Hematopoietic multipotent progenitor cell treated with erythropoietin and hydrocortisone succinate and interleukin-3 and kit ligand, for 4 days (in vitro differentiated cells): ENCODE data around the gene POU6F2.

Experiments used
- DNase-seq: peaks from one replicate; pipeline ENCODE4 v3.0.0-alpha.2; 2015

POU6F2 gene

GRCh38 chr7:39464350-39465054, 486.8 kb downstream of the POU6F2 start:
- no peak for DNase-seq

GRCh38 chr7:39465055-39465929, 487.6 kb downstream of the POU6F2 start:
- peak; percentile 90 for DNase-seq

GRCh38 chr7:39468261-39468660, 490.6 kb downstream of the POU6F2 start:
- peak; percentile 59 for DNase-seq

- no peak for DNase-seq
These were observed 491.2 kb downstream of the POU6F2 start for GRCh38 chr7:39468808-39469374.

- DNase-seq: no peak
These were observed 503.2 kb downstream of the POU6F2 start for GRCh38 chr7:39480901-39481300.

DNA sequence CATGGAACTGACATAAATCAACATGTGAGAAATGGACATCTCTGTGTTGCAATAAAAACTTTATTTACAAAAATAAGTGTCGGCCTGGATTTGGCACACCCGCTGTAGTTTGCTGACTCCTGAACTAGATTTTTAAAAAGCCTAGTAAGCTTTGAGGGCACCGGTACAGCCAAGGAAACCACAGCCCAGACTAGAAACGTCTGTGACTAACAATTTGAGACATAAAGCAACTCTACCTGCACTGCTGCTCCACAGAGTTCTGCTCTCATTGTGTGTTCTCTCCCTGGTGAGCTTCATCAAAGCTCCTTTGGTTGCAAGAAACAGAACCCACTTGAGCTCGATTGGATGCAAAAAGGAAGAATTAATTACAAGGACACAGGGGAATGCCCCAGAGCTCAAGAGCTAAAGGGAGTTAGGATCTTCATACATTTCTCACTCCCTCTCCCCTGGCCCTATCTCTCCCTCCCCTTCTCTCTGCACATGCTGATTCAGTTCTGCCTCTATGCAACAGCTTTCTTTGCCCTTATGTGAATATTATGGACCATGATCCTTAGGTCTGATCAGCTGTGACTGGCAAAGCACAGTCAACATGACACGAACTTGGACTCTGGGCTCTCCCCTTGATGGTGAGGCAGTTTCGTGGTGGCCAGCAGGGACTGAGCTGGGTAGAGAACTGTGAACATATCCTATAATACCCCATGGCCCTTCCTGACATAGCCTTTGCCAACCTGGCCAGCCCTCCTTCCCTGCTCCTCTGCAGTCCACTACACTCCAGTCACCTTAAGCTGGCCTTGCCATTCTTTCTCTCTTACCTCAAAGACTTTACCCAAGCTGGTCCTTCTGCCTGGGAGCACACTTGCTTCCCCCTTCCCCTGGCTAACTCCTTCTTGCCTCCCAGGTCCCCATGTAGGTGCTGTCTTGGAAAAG, 511.0 kb downstream of the POU6F2 start:
- DNase-seq: no peak

DNA sequence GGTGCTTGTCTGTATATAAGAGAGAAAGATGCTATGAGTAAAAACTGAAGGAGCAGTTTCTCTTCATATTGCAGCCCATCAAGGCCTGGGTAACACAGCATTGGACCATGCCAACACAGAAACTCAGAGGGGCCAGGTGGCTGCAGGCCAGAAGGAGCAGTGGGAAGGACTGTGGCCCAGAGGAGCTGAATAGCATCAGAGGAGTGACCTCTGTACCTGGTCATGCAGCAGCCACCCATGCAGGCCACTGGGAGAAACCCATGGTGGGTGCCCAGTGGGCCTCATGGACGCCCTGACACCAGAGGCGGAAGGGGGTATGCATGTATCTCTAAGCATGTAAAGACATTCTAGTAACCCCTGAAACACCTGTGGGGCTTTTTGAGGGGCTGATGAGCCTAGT, 512.6 kb downstream of the POU6F2 start:
- DNase-seq: no peak

- no peak for DNase-seq
These were observed 516.2 kb downstream of the POU6F2 start for GRCh38 chr7:39493934-39494333.

DNA sequence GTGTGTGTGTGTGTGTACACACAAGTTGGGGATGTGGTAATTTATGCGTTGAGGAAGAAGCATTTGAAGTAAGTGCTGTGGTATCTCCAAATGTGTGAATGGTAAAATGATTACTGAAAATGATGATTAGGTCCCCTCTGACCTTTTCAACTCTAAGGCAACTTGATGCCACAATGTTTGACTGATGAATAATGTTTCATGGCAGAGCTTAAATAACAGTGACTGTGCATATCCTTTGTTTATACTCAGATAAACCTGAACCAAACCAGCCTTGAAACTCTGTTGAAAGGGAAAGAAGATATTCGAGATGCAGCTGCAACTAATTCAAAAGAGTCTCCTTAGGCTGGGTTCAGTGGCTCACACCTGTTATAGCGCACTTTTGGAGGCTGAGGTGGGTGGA, 523.6 kb downstream of the POU6F2 start:
- DNase-seq: no peak

DNA sequence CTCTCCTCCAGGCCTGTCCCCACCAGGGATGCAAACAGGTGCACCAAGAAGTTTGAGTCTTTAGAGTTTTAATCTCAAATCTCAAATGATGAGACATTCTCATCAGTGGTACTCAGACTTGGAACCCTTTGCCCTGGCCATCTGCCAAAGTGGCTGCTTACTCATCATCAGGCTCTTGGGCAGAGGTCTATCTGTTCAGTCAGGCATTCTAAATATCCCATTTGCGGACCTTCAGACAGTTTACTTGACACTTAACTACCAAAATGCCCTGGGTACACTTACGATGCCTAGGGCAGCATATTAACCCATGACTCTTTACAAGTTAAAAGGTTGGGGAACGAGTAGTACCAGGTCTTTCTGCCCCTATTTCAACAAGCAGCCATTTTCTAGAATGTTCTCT, 527.3 kb downstream of the POU6F2 start:
- peak; percentile 79 for DNase-seq

GRCh38 chr7:39507866-39508551, 530.3 kb downstream of the POU6F2 start:
- peak; percentile 86 for DNase-seq

DNA sequence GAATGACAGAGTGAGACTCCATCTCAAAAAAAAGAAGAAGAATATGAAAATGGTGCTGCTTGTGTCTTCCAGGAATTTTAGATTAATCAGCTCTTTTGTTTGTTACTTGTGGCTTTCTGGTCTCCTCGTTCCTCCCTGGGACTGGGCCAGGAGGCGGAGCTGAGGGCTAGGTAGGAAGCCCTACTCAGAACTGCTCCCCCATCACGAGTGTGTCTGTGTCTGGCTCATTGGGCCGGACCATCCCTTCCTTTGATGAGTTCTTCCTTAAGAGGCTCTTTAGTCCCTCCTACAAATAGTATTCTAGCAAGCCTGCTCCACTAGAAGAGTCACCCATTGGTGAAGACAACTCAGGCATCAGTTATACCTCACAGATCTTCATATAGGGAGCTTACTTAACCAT, 531.7 kb downstream of the POU6F2 start:
- DNase-seq: peak; percentile 70

GRCh38 chr7:39509912-39510311, 532.2 kb downstream of the POU6F2 start:
- DNase-seq: peak; percentile 66

- DNase-seq: peak; percentile 57
These were observed 533.2 kb downstream of the POU6F2 start for GRCh38 chr7:39510864-39511354.

DNA sequence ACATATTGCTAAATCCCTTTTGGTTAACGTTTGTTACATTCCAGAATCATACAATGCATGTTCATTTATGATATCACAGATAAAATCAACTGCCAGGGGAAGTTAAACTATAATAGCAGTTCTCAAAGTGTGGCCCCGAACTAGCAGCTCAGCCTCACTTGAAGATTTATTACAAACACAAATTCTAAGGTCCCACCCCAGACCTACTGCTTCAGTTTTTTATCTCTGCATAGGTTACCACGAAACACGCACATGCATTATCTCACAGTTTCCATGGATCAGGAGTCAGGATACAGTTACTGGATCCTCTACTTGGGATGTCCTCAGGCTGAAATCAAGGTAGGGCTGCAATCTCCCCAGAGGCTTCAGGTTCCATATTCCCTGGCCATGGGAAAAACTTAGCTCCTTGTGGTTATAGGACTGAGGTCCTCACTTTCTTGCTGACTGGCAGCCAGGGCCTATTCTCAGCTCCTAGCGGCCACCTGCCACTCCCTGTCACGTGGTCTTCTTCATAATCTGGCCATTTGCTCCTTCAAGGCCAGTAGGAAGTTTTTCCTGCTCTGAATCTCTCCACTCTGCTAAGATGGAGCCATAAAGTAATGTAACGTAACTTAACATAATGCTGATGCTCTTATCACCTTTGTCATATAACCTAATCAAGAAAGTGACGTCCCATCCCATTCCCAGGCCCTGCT, 538.0 kb downstream of the POU6F2 start:
- DNase-seq: peak; percentile 79

DNA sequence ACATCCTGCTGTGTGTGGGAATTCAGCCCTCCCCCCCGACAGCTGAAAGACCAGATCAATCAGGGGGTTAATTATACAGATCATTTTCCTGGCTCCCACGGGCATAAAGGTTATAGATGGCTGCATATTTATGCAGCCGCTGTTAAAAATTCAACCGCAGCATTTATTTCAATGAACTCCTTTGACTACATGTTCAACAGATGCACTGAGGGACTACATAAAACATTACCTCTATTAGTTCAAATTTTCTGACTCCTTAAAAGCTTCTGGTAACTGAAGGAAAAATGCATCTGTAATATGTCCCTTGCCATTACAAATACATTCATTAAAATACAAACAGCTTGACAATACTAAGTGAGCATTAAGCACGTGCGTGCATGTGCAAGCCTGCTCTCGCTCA, 538.8 kb downstream of the POU6F2 start:
- DNase-seq: no peak

GRCh38 chr7:39517240-39517639, 539.5 kb downstream of the POU6F2 start:
- no peak for DNase-seq
